Activated naive CD8-positive, alpha-beta T cell treated with anti-CD3 and anti-CD28 coated beads, Interleukin-2, amount 50 U/mL, for 24 hours (primary cell): ENCODE measurements around the gene FCRL6.

Experiments used
- ATAC-seq: fragments of 150-1000 bp; cut with Tn5 transposase; one replicate; pipeline ENCODE4 v1.10.0; 2021
- DNase-seq: peaks from one replicate; pipeline ENCODE4 v3.0.0; 2021
- H3K27ac Mint-ChIP-seq: one replicate; pipeline ENCODE4 v1.8.0; 2021; ENCODE audit warnings: mild to moderate bottlenecking, mixed read lengths
- H3K27me3 Mint-ChIP-seq: one replicate; pipeline ENCODE4 v1.8.0; 2021; ENCODE audit warnings: mixed read lengths
- H3K36me3 Mint-ChIP-seq: one replicate; pipeline ENCODE4 v1.8.0; 2021; ENCODE audit warnings: low read depth, mixed read lengths
- H3K4me1 Mint-ChIP-seq: one replicate; pipeline ENCODE4 v1.8.0; 2021; ENCODE audit warnings: mixed read lengths
- H3K4me3 Mint-ChIP-seq: one replicate; pipeline ENCODE4 v1.8.0; 2021; ENCODE audit warnings: mild to moderate bottlenecking, moderate library complexity, mixed read lengths
- H3K9me3 Mint-ChIP-seq: one replicate; pipeline ENCODE4 v1.8.0; 2021; ENCODE audit warnings: mixed read lengths

FCRL6 gene

DNA sequence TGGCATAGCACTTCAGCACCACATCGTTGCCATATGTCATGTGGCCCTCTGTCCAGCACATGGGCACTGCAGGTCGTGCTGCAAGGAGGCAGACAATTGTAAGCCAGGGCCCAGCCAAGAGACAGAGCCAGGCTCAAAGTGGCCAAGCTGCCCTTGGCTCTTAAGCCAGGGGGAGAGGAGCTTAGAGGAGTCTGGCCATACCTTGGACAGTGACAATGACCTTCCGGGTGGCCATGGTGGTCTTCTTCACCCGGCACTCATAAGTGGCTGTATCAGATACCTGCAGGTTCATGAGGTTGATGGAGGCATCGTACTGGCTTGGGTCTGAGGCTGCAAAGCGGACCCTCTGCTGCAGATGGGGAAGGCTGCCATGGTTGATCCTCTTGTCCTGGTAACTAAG, 55.7 kb downstream of the FCRL6 start:
- Mint-ChIP-seq H3K4me3 (no peak overlapping the region), H3K27me3 (no peaks in the 10 kb centered on the region), H3K27ac (no peak overlapping the region), H3K4me1 (peaks cover 15% of the 10 kb centered on the region), H3K9me3 (no peaks in the 10 kb centered on the region), H3K36me3 (no peaks in the 10 kb centered on the region)
- DNase-seq (no peak), ATAC-seq (no peak)

DNA sequence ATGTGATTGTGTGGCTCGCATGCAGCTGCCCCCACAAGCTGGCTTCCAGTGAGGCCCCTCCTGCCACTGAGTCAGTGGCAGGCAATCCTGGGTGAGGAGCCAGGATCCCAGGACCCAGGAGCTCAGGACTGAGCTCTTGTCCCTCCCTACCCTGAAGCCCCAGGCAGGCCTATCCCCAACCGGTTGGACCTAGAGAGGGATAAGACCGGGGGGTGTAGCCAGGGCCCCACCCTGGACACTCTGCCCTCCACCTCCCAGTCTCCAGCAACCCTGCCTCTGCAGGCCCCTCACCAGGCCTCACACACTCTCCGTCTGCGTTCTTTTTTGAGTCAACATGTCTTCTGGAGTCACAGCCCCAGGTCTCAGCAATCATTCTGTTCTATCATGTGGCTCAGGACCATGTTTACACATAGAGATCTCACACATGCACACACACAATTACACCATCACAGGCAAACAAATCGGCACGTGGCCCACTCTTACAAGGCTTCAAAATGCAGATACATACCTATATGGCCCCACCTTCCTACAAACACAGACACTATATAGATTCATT, 57.7 kb downstream of the FCRL6 start:
- Mint-ChIP-seq H3K27ac (no peak overlapping the region), H3K4me1 (peaks cover 9% of the 10 kb centered on the region), H3K9me3 (no peaks in the 10 kb centered on the region), H3K27me3 (peaks cover 2% of the 10 kb centered on the region), H3K36me3 (no peaks in the 10 kb centered on the region), H3K4me3 (no peak overlapping the region)
- DNase-seq (no peak), ATAC-seq (no peak)

GRCh38 chr1:159860456-159860855, 58.3 kb downstream of the FCRL6 start:
- no peak overlapping the region for H3K27ac Mint-ChIP-seq
- H3K36me3 Mint-ChIP-seq = no peaks in the 10 kb centered on the region
- peaks cover 5% of the 10 kb centered on the region for H3K4me1 Mint-ChIP-seq
- no peaks in the 10 kb centered on the region for H3K9me3 Mint-ChIP-seq
- DNase-seq = no peak
- H3K4me3 Mint-ChIP-seq = no peak overlapping the region
- ATAC-seq = no peak
- peaks cover 2% of the 10 kb centered on the region for H3K27me3 Mint-ChIP-seq

- H3K4me3 Mint-ChIP-seq = no peak overlapping the region
- no peaks in the 10 kb centered on the region for H3K9me3 Mint-ChIP-seq
- no peak for ATAC-seq
- no peaks in the 10 kb centered on the region for H3K36me3 Mint-ChIP-seq
- peaks cover 5% of the 10 kb centered on the region for H3K4me1 Mint-ChIP-seq
- no peak for DNase-seq
- no peak overlapping the region for H3K27ac Mint-ChIP-seq
- peaks cover 3% of the 10 kb centered on the region for H3K27me3 Mint-ChIP-seq
Measured at GRCh38 chr1:159861218-159861617, 59.1 kb downstream of the FCRL6 start.

- H3K4me1 Mint-ChIP-seq = peaks cover 6% of the 10 kb centered on the region
- no peak overlapping the region for H3K4me3 Mint-ChIP-seq
- no peak overlapping the region for H3K27ac Mint-ChIP-seq
Measured at GRCh38 chr1:159862031-159862430, 59.9 kb downstream of the FCRL6 start.

GRCh38 chr1:159862557-159862956, 60.4 kb downstream of the FCRL6 start, which contains the start of gene VSIG8:
Gene VSIG8 (minus strand): TSS chr1:159862657. CDS start chr1:159862521, 136 bp downstream.
- Mint-ChIP-seq H3K27ac (no peak within 1 kb of the TSS), H3K4me1 (peaks cover 6% of the 10 kb centered on the region), H3K27me3 (peaks cover 5% of the 10 kb centered on the region), H3K4me3 (no peak within 1 kb of the TSS), H3K9me3 (no peaks in the 10 kb centered on the region), H3K36me3 (no peaks in the 10 kb centered on the region)
- ATAC-seq = no peak
- DNase-seq = no peak

More at GRCh38 chr1:159862031-159862430, 59.9 kb downstream of the FCRL6 start:
- DNase-seq (no peak), ATAC-seq (no peak)
- H3K27me3 Mint-ChIP-seq = peaks cover 5% of the 10 kb centered on the region
- no peaks in the 10 kb centered on the region for H3K9me3 Mint-ChIP-seq
- H3K36me3 Mint-ChIP-seq = no peaks in the 10 kb centered on the region

GRCh38 chr1:159864262-159864661, 62.1 kb downstream of the FCRL6 start:
- no peak overlapping the region for H3K4me3 Mint-ChIP-seq
- peaks cover 10% of the 10 kb centered on the region for H3K4me1 Mint-ChIP-seq
- peaks cover 7% of the 10 kb centered on the region for H3K27me3 Mint-ChIP-seq
- no peak for DNase-seq
- H3K36me3 Mint-ChIP-seq = no peaks in the 10 kb centered on the region
- H3K9me3 Mint-ChIP-seq = no peaks in the 10 kb centered on the region
- no peak overlapping the region for H3K27ac Mint-ChIP-seq
- ATAC-seq = no peak
